B cell (primary cell): ENCODE results near the gene GDPD2. TPM values are rescaled to one million over a fixed set of nuclear protein-coding genes. Genes with fewer than 3 reads are reported as not detected.

ENCODE experiments used
- ATAC-seq: fragments of 200-7000 bp; cut with Tn5 transposase; one replicate; pipeline ENCODE4 v1.10.0; 2021; ENCODE audit warnings: low read depth, mild to moderate bottlenecking, moderate number of reproducible peaks, moderate library complexity
- CTCF ChIA-PET: fragments of 350-600 bp; sonication (Branson Sonifier 250); formaldehyde crosslinking; loops from one replicate; lab custom pipeline; 2021; ENCODE audit warnings: antibody characterized with exemption, inconsistent platforms; lab: Charles Lee
- POLR2A ChIA-PET: fragments of 350-600 bp; sonication (Branson Sonifier 250); formaldehyde crosslinking; loops from one replicate; lab custom pipeline; 2021; ENCODE audit warnings: antibody characterized with exemption; lab: Charles Lee
- DNase-seq: peaks from one replicate; pipeline ENCODE4 v3.0.0; 2013
- H2AFZ ChIP-seq: 2 replicates; pipeline ENCODE4 v1.6.1; 2012; ENCODE audit warnings: mild to moderate bottlenecking, low read depth, low read length; ENCODE audit not compliant: insufficient read depth, poor library complexity, severe bottlenecking
- H3K27ac ChIP-seq, 2 donors: 1 replicate in 1 of 2; 2 replicates in 1 of 2; pipeline ENCODE4 v1.5.1; 2012 to 2013; ENCODE audit warnings: low read length in 2 of 2, mild to moderate bottlenecking in 2 of 2, moderate library complexity in 1 of 2
- H3K27me3 ChIP-seq, 4 experiments: fragments of 200-600 bp in 1 of 4; sonication (generic) in 1 of 4; replicated peaks in 1 of 4; 1 replicate in 2 of 4; 2 replicates in 2 of 4; pipeline versions ENCODE4 v1.6.1 to v1.7.0; 2013 to 2016; ENCODE audit warnings: low read length in 3 of 4, mild to moderate bottlenecking in 2 of 4, mixed read lengths in 1 of 4, moderate library complexity in 1 of 4; ENCODE audit not compliant: insufficient read depth in 4 of 4, control insufficient read depth in 3 of 4; ENCODE audit errors: control extremely low read depth in 1 of 4
- H3K36me3 ChIP-seq, 2 experiments: replicated peaks in 1 of 2; 1 replicate in 1 of 2; 2 replicates in 1 of 2; pipeline versions ENCODE4 v1.6.1 to v1.7.1; 2013; ENCODE audit warnings: low read length in 1 of 2; ENCODE audit not compliant: insufficient read depth in 2 of 2, control insufficient read depth in 1 of 2; ENCODE audit errors: control extremely low read depth in 1 of 2, extremely low read depth in 1 of 2
- H3K4me1 ChIP-seq, 2 donors: fragments of 200-600 bp in 1 of 2; sonication (generic) in 1 of 2; 1 replicate in 1 of 2; 2 replicates in 1 of 2; pipeline versions ENCODE4 v1.5.1 to v1.6.1; 2013 to 2017; ENCODE audit warnings: low read length in 2 of 2; ENCODE audit not compliant: control insufficient read depth in 2 of 2, insufficient read depth in 2 of 2
- H3K4me2 ChIP-seq: replicated peaks from 2 replicates; pipeline ENCODE3; 2012; ENCODE audit warnings: mild to moderate bottlenecking, low read depth, low read length; ENCODE audit not compliant: poor library complexity, severe bottlenecking
- H3K4me3 ChIP-seq, 5 experiments: fragments of 200-600 bp in 1 of 5; sonication (generic) in 1 of 5; 1 replicate in 3 of 5; 2 replicates in 2 of 5; pipeline versions ENCODE4 v1.5.1 to v1.7.0; 2011 to 2016; ENCODE audit warnings: low read length in 4 of 5, mild to moderate bottlenecking in 4 of 5, low read depth in 2 of 5, control low read depth in 1 of 5, moderate library complexity in 1 of 5; ENCODE audit not compliant: insufficient read depth in 1 of 5; ENCODE audit errors: control extremely low read depth in 1 of 5, extremely low read depth in 1 of 5
- H3K79me2 ChIP-seq: fragments of 200-600 bp; sonication (generic); one replicate; pipeline ENCODE4 v1.6.0; 2016; ENCODE audit warnings: low read length; ENCODE audit not compliant: control insufficient read depth, insufficient read depth
- H3K9ac ChIP-seq: fragments of 200-600 bp; sonication (generic); 2 replicates; pipeline ENCODE4 v1.6.1; 2017; ENCODE audit warnings: mild to moderate bottlenecking, low read length, moderate library complexity
- H3K9me3 ChIP-seq, 3 donors: one replicate each; pipeline versions ENCODE4 v1.6.1 to v1.7.1; 2013; ENCODE audit warnings: low read length in 2 of 3; ENCODE audit not compliant: control insufficient read depth in 2 of 3, insufficient read depth in 1 of 3; ENCODE audit errors: control extremely low read depth in 1 of 3
- H4K20me1 ChIP-seq: 2 replicates; pipeline ENCODE4 v1.6.0; 2012; ENCODE audit warnings: mild to moderate bottlenecking, low read length; ENCODE audit not compliant: insufficient read depth, control insufficient read depth, poor library complexity, severe bottlenecking
- H3K27ac Mint-ChIP-seq: one replicate; pipeline ENCODE4 v1.8.0; 2021; ENCODE audit warnings: mixed read lengths
- H3K27me3 Mint-ChIP-seq: one replicate; pipeline ENCODE4 v1.8.0; 2021; ENCODE audit warnings: mixed read lengths
- H3K4me1 Mint-ChIP-seq: one replicate; pipeline ENCODE4 v1.8.0; 2021; ENCODE audit warnings: mixed read lengths
- H3K4me3 Mint-ChIP-seq: one replicate; pipeline ENCODE4 v1.8.0; 2021; ENCODE audit warnings: mixed read lengths
- H3K9me3 Mint-ChIP-seq: one replicate; pipeline ENCODE4 v1.8.0; 2022; ENCODE audit warnings: mixed read lengths; ENCODE audit not compliant: insufficient read depth
- CTCF ChIP-seq: fragments of 200-600 bp; IDR thresholded peaks from one replicate; pipeline ENCODE4 v1.8.0; 2022; ENCODE audit warnings: antibody characterized with exemption, mild to moderate bottlenecking
- EZH2 ChIP-seq: IDR thresholded peaks from 2 replicates; pipeline ENCODE4 v1.6.1; 2012; ENCODE audit warnings: borderline replicate concordance, low read depth, mild to moderate bottlenecking, moderate library complexity, low read length; ENCODE audit not compliant: insufficient read depth, poor library complexity, severe bottlenecking
- WGBS: methylation state at CpG from one replicate; pipeline ENCODE4 v1.1.5; 2013; ENCODE audit warnings: missing lambda C conversion rate; ENCODE audit not compliant: insufficient coverage; 5-methylcytosine and 5-hydroxymethylcytosine counted together
- intact Hi-C: fragments of 100-400 bp; cut with micrococcal nuclease; formaldehyde crosslinking; loops from one replicate; pipeline ENCODE4 v1.10.0; 2022
- polyA plus RNA-seq: library from polyadenylated mRNA; depleted of rRNA; stranded (reverse); fragments of >200 nt; gene quantifications from 2 replicates; pipeline ENCODE4 v1.2.3, GENCODE V29; 2012
- total RNA-seq, 2 donors: library from RNA; stranded (reverse); fragments of 120-200 nt in 1 of 2; gene quantifications; 1 replicate in 1 of 2; 2 replicates in 1 of 2; pipeline versions ENCODE4 v1.2.3 to v1.2.4, GENCODE V29; 2013 to 2022

The GDPD2 gene
- total and polyA plus RNA-seq, 2 donors (not counting 1 experiment from before 2014, with no cell fraction given), result not detected

GRCh38 chrX:70427365-70427764, 4.3 kb downstream of the GDPD2 start:
- intact Hi-C loops, result no loop called here
- Histone ChIP-seq H3K4me1 (no peaks in the 10 kb centered on the region), H3K27ac (no peak overlapping the region), H3K9me3 (no peaks in the 10 kb centered on the region), H3K4me3 (no peak overlapping the region), H3K4me2 (no peak overlapping the region), H3K9ac (no peak overlapping the region), H3K36me3 (no peaks in the 10 kb centered on the region), H3K27me3 (no peaks in the 10 kb centered on the region), H2AFZ (no peak overlapping the region), H4K20me1 (no peaks in the 10 kb centered on the region), H3K79me2 (no peaks in the 10 kb centered on the region)
- Mint-ChIP-seq H3K27ac (no peak overlapping the region), H3K4me3 (no peak overlapping the region), H3K9me3 (no peaks in the 10 kb centered on the region), H3K4me1 (peaks cover 3% of the 10 kb centered on the region), H3K27me3 (no peaks in the 10 kb centered on the region)
- CTCF ChIA-PET, result interaction anchor here (1.1 kb wide), 1 partner anchor 16 kb away, joined by 3 read pairs; no protein-coding TSS in a partner anchor
- TF ChIP-seq CTCF, result no peak
- no peak for TF ChIP-seq EZH2
- POLR2A ChIA-PET, result no interaction called here
- ATAC-seq, result no peak
- no peak for DNase-seq
- WGBS, result 100% methylated on average over 1 of the region's 2 CpGs

GRCh38 chrX:70429759-70430158, 6.6 kb downstream of the GDPD2 start:
- no peaks in the 10 kb centered on the region for H4K20me1 ChIP-seq
- CTCF ChIA-PET, result no interaction called here
- ATAC-seq (no peak), DNase-seq (no peak)
- POLR2A ChIA-PET, result no interaction called here
- no peaks in the 10 kb centered on the region for H3K36me3 ChIP-seq
- Mint-ChIP-seq H3K9me3 (no peaks in the 10 kb centered on the region), H3K27me3 (no peaks in the 10 kb centered on the region), H3K4me3 (no peak overlapping the region), H3K4me1 (peaks cover 12% of the 10 kb centered on the region), H3K27ac (no peak overlapping the region)
- no peak overlapping the region for H3K4me2 ChIP-seq
- no peak overlapping the region for H3K4me3 ChIP-seq
- peaks cover 6 to 8% of the 10 kb centered on the region in 2 donors for H3K4me1 ChIP-seq
- intact Hi-C loops, result no loop called here
- no peak overlapping the region for H3K9ac ChIP-seq
- no peak for TF ChIP-seq EZH2
- no peak overlapping the region for H3K27ac ChIP-seq
- WGBS, result no CpG with 5 or more reads among the region's 6 CpGs
- no peak overlapping the region for H2AFZ ChIP-seq
- H3K9me3 ChIP-seq, result no peaks in the 10 kb centered on the region
- H3K79me2 ChIP-seq, result no peaks in the 10 kb centered on the region
- H3K27me3 ChIP-seq, result no peaks in the 10 kb centered on the region
